SKM-1 (cell line): ENCODE data around the gene BLOC1S5.
"Not testable (repeated sequence)": the region's sequence is repeated elsewhere in the genome, so short reads cannot be mapped to it uniquely, and the experiment has no call there.

Source experiments
- DNase-seq: peaks from one replicate; lab custom pipeline; 2025; ENCODE audit not compliant: unreplicated experiment; lab: John Stamatoyannopoulos, UW

The BLOC1S5 gene

DNA sequence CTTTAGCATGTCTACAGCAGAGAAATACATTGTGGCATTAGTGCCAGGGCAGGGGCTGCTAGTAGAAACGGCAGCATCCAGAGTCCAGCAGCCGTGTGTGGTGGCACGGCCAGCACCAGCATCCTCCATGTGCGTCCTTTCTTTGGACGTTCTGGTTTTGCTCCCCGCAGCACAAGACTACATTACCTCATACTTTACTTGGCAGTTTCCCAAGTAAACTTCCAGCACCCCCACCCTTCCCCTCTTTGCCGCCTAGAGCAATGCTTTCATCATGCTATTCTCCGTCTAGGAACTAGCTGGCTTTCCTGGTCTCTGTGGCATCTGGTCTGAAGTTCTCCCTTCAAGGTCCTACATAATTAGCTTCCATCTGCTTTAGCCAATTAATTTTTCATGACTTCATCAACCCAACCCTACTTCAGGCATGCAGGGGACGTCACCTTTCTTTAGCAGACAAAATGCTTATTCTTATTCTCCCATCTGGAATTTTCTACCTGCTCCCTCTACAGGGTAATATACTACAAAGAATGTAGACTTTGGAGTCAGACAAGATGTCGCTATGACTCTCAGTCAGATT lies 67.6 kb downstream of the BLOC1S5 start:
- no peak for DNase-seq

DNA sequence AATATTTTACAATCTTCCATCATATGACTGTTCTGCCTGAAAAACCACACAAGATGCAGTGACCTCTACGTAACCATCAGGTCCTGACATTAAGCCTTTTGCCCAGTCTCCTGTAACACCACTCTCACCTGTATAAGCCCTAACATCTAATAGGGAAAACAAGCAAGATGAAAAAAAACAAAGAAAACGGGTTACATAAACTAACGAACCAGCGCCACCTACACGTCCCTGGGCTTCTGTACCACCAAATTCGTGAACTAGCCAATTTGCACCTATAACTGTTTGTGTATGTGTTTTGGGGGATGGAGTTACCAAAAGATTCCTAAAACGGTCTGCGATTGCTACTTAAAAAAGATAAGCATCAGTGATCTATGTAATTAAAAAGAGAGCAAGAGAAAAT lies 70.2 kb downstream of the BLOC1S5 start:
- no peak for DNase-seq

DNA sequence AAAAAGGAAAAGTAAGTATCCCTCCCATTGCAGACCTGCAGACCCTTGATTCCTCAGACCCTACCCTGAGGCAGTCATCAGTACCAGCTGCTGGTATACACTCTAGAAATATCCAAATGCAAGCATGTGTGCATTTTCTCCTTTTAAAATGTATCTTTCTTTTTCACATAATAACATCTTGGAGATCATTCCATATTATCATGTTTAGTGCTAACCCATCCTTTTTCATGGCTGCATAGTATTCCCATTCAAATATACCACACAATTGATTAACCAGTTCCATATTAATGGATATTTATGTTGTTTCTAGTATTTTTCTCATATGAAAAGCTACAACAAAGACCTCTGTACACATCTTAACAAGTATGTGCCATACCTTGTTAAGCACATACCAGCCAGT lies 70.8 kb downstream of the BLOC1S5 start:
- no peak for DNase-seq

DNA sequence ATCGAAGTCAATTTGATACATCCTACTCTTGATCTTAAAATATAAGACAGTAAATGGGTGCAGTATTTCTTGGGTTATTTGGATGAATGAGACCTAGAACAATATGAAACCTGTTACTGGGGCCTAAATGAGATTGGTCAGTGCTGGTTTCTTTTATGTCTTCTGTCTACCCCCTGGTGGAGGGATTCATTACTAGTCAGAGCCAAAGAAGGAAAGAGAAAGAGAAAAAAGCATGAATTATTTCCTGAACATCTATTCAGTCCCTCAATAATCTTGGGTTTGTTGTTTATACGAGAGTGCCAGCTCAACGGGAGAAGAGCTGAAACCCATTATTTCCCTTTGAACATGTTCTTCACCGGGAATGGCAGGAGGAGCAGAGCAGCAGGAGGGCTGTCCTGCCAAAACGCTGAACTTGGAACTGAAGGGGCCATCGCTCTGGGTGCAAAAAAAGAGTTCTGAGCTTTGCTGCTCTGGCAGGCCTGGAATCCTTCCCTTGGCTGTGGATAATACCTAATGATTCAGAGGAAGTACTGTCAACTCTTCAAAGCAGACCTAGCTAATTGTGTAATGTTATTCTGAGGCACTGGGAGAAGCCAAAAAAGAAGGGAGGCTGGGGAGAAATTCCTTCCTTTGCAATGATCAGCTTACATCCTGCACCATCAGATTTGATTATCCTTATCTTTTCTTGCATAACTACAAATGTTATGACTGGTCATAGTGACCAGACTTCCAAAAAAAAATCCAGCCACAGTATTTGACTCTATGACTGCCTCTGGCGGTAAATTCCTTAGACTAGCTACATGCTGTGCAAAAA lies 72.0 kb downstream of the BLOC1S5 start:
- peak; percentile 8 for DNase-seq

DNA sequence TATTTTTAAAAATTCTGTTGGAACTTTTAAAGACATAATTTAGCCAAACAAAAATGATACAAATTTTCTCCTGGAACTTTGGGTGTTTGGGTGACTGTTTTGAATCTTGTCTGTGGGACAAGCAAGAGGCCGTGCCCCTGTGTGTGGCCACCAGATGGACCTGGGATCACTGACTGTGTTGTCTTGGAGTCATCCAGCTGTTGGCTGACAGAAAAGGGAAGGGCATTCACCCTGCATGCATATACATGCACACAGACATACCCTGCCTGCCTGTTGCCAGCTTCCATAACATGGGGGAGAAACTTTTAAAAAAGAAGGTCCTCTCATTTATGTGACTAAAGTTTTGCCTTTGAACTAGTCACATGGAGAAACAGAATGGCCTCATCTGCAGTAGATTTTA lies 72.7 kb downstream of the BLOC1S5 start:
- DNase-seq = no peak

DNA sequence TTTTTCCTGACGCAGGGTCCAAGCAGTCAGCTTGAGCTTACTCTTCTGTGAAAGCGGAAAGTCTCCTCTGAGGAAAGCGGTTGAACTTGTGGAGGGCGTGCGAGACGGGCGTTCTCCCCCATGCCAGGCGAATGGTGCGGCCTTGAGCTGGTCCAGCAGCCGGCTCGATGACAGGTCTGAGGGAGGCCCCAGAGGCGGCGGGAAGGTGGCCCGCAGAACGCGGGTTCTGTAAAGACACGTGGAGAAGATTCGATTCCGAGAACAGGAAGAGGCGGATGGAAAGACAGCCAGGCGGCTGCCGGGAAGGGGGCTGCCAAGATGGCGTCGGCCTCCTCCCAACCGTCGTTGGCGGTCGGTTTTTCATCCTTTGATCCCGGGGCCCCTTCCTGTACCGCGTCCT lies 78.0 kb downstream of the BLOC1S5 start:
- DNase-seq = no peak

DNA sequence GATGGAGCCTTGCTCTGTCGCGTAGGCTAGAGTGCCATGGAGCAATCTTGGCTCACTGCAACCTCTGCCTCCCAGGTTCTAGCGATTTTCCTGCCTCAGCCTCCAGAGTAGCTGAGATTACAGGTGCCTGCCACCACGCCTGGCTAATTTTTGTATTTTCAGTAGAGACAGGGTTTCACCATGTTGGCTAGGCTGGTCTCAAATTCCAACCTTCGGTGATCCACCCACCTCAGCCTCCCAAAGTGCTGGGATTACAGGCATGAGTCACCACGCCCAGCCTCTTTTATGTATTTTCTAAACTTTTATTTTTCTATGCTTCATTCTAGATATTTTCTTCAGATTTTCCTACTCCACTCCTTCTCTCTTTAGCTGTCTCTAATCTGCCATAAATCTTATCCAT lies 80.2 kb downstream of the BLOC1S5 start:
- not testable (repeated sequence) for DNase-seq

DNA sequence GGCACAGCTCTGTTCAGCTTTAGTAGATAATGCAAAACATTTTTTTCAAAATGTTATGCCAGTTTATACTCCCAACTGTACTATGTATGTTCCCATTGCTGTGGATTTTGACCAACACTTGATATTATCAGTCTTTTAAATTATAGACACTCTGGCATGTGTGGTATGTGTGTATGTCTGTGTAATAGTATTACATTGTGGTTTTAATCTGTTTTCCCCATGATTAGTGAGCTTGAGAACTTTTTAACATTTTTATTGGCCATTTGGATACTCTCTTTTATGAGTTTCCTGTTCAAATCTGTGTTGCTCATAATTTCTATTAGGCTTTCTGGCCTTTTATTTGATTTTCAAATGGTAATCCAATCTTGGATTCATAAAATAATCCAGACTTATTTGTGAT lies 84.4 kb downstream of the BLOC1S5 start:
- DNase-seq = no peak

DNA sequence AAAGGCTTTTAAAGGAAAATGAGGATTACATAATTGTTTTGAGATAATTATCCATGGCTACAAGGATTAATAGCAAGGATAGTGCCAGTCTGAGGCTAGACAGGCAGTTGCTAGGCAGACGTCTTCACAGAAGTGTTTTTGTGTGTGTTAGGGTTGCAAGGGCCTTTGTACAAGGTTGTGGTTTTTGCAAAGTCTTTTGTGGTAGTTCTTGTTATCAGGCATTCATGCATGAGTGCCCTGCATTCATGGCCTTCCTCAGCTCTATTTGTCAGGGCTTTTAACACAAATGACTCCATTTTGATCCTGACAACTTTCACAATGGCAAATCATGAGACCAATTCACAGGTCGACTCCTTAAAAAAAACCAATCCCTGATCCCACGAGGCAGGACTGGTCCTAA lies 85.5 kb downstream of the BLOC1S5 start:
- DNase-seq = no peak

DNA sequence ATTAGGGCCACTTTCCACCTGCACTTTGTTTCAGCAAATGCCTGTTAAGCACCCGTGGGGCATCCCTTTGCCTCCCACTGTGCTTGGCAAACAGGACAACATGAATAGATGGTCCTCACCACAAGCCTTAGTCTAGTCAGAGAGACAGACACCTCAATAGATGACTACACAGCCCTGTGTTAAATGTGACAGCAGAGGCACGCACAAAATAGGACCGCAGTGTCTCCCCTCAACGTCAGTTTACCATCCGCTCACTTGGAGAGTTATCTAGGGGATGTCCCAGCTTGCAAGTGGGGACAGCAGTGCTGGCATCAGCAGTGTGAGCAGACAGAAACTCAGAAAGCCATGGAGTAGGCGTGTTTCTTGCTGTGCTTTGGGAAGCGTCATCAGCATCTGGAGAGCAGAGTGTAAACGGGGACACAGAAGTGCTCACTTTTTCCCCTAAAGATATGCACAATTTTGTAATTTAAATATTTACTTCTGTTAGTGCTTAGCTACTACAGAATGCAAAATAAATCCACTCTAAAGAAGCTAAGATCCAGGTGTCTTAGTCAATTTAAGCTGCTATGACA lies 87.6 kb downstream of the BLOC1S5 start:
- no peak for DNase-seq

DNA sequence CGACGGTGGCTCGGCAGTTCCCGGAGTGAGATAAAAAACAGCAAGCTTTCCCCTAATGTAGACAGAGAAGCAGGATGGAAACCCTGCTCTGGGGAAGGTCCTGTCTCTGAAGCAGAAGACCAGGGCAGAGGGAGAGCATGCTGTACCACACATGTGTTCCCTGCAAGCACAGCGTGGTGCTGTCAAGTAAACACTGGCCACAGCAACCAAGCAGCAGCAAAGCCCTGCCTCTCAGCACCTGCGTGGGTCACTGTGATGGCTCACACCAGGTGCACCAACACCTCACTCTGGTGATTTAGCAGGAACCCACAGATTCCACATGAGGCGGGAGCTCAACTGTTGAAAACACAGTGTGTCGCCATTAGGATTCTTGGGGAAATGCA lies 88.4 kb downstream of the BLOC1S5 start:
- no peak for DNase-seq

DNA sequence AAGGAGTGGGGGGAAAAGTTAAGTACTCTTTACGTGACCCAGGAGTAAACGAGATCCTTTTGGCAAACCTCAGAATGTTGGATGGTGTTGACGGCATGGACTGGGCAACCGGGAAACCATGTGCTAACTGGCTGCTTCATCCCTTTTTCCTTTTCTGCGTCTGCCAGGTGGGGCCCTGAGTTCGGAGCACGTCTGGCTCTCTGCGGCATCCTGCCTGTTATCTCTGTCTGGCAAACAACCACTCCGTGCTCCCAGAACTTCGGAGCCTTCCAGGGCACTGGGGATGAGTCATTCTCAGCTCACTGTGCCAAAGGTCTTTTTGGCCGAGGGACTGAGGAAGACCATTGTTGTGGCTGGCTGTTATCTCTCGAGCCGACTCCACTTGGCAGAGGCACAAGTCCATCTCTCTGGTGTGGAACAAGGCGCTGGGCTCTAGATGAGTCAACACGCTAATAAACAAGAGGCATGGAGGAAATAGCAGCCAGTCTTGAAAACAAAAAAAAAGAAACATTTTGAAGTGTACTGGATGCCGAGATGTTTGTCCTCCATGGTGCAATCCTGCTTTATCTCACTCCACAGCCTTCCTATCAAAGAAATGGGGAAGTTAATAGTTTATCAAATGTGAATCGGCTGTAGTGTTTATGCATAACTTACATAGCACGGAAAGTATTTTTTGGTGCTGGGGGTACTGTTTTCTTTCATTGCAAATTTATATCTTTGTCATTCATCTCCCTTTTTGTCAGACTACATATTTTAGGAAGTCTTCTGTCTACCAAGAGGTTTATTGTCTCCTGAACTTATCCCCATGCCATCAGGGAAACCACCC lies 89.0 kb downstream of the BLOC1S5 start:
- DNase-seq = no peak

DNA sequence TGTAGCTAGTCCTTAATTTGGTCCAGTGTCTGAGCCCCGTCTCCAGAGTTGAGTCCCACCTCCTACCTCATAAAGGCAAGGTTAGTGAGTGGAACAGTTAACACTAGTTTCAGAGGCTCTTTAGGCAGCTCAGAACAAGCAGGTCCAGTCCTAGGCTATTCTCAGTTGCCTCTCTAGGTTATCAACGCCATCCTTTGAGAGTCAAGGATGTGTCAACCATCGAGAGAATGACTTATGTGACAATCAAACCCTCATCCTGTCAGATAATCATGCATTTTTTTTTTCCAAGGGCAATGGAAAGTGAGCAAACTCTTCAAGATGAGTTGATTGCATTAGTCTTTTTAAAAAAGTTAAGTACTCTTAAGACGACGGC lies 89.6 kb downstream of the BLOC1S5 start:
- DNase-seq = no peak

DNA sequence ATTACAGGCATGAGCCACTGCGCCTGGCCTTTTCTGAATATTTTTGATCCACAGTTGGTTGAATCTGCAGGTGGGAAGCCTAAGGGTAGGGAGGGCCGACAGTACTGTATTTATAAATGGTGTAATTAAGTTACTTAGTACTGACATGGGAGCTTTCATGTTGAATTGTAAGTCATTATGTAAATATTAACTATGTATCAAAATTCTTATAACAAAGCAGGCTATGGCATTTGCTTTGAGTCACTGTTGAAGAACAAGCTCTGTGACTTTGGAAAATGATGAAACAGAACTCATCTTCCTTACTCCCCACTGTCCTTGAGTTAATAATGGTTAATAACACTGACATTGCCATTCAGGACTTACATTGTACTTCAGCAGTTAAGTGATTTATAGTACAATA lies 90.6 kb downstream of the BLOC1S5 start:
- DNase-seq = no peak

DNA sequence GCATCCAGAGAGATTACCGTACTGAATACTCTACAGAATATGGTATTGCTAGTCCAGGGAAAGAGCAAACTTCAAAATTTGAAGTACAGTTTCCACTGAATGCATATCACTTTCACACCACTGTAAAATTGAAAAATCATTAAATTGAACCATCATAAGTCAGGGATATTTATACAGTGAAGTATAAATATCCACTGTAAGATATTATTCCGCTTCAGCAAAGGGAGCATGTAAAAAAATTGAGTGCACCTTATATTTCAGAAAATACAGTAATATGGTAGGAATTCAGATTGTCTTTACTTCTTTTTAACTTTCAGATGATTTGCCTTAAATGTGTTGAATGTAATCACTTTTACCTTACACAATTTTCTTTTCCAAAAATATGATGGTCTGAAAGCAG lies 92.7 kb downstream of the BLOC1S5 start:
- DNase-seq = no peak

DNA sequence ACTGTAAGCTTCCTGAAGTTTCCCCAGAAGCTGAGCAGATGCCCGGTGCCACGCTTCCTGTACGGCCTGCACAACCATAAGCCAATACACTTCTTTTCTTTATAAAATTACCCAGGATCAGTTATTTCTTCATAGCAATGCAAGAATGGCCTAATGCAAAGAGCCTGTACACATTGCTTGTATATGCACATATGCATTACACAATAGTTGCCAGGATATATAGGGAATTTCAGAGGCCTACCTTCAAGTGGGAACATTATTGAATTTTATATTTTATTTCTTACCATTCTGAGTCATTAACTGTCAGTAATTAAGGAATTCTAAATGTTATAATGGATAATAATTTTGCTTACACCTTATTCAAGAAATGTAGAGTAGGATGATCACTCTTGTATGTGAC lies 93.6 kb downstream of the BLOC1S5 start:
- DNase-seq = no peak
